Endothelial cell of umbilical vein (primary cell): ENCODE results near the gene SUPT3H. TPM values are rescaled to one million over a fixed set of nuclear protein-coding genes. Genes with fewer than 3 reads are reported as not detected.
A peak's percentile ranks its signal among the peaks of the same experiment; 100 is the strongest.

Experiments
- BruUV-seq: library from RNA; stranded (reverse); fragments of 400-500 nt; replicated peaks from 2 replicates; lab custom pipeline; 2021; lab: Mats Ljungman, UMichigan
- CTCF ChIA-PET: fragments of 300-600, 350-600 bp; sonication (Branson Sonifier 250); formaldehyde crosslinking; loops from one replicate; lab custom pipeline; 2021; ENCODE audit warnings: antibody characterized with exemption, inconsistent platforms; lab: Charles Lee
- POLR2A ChIA-PET: fragments of 300-600, 350-600 bp; sonication (Branson Sonifier 250); formaldehyde crosslinking; loops from one replicate; lab custom pipeline; 2021; ENCODE audit warnings: antibody characterized with exemption, inconsistent platforms; lab: Charles Lee
- DNase-seq: peaks from one replicate; pipeline ENCODE4 v3.0.0-alpha.2; 2011; ENCODE audit warnings: low read depth, low spot score
- FAIRE-seq: peaks from 2 replicates; lab custom pipeline; 2011; peaks lifted over from hg19 to GRCh38; lab: Jason Lieb, UNC
- H2AFZ ChIP-seq: 2 replicates; pipeline ENCODE4 v1.6.0; 2012; ENCODE audit warnings: low read depth, low read length, control low read depth, inconsistent platforms
- H3K27ac ChIP-seq: 2 replicates; pipeline ENCODE4 v1.5.1; 2011; ENCODE audit warnings: low read depth, mild to moderate bottlenecking, control low read depth, low read length, moderate library complexity; ENCODE audit not compliant: insufficient read depth
- H3K27me3 ChIP-seq, 2 experiments: 2 replicates each; pipeline versions ENCODE4 v1.6.0 to v1.6.1; 2011; ENCODE audit warnings: low read length in 2 of 2, mixed read lengths in 1 of 2; ENCODE audit not compliant: control insufficient read depth in 2 of 2, insufficient read depth in 2 of 2
- H3K36me3 ChIP-seq, 2 experiments: 2 replicates in 1 of 2; 3 replicates in 1 of 2; pipeline ENCODE4 v1.5.1; 2011; ENCODE audit warnings: low read length in 2 of 2, mild to moderate bottlenecking in 1 of 2, moderate library complexity in 1 of 2; ENCODE audit not compliant: control insufficient read depth in 2 of 2, insufficient read depth in 2 of 2; ENCODE audit errors: extremely low read depth in 1 of 2
- H3K4me1 ChIP-seq: 3 replicates; pipeline ENCODE4 v1.5.1; 2011; ENCODE audit warnings: mild to moderate bottlenecking, low read length; ENCODE audit not compliant: control insufficient read depth, insufficient read depth; ENCODE audit errors: extremely low read depth
- H3K4me2 ChIP-seq: 2 replicates; pipeline ENCODE4 v1.6.1; 2011; ENCODE audit warnings: low read length, control low read depth, mixed read lengths; ENCODE audit not compliant: insufficient read depth
- H3K4me3 ChIP-seq, 3 experiments: fragments of 200-600 bp in 1 of 3; sonication (generic), shearing (Covaris generic) in 1 of 3; replicated peaks in 1 of 3; 2 replicates each; pipeline ENCODE4 v1.5.1; 2011 to 2016; ENCODE audit warnings: control low read depth in 3 of 3, low read length in 3 of 3, mild to moderate bottlenecking in 2 of 3, inconsistent platforms in 1 of 3, low read depth in 1 of 3, moderate library complexity in 1 of 3; ENCODE audit not compliant: insufficient read depth in 1 of 3
- H3K79me2 ChIP-seq: 2 replicates; pipeline ENCODE4 v1.6.0; 2012; ENCODE audit warnings: low read length, inconsistent platforms; ENCODE audit not compliant: control insufficient read depth, insufficient read depth
- H3K9ac ChIP-seq: replicated peaks from 2 replicates; pipeline ENCODE3; 2011; ENCODE audit warnings: low read length, control low read depth; ENCODE audit not compliant: insufficient read depth; ENCODE audit errors: extremely low read depth
- H3K9me1 ChIP-seq: replicated peaks from 3 replicates; pipeline ENCODE4 v1.6.0; 2011; ENCODE audit warnings: mild to moderate bottlenecking, low read length; ENCODE audit not compliant: control insufficient read depth, insufficient read depth; ENCODE audit errors: extremely low read depth
- H3K9me3 ChIP-seq: replicated peaks from 2 replicates; pipeline ENCODE4 v1.5.1; 2012; ENCODE audit warnings: low read length, inconsistent platforms; ENCODE audit not compliant: control insufficient read depth, insufficient read depth
- H4K20me1 ChIP-seq: replicated peaks from 2 replicates; pipeline ENCODE3; 2011; ENCODE audit warnings: mild to moderate bottlenecking, low read length; ENCODE audit not compliant: control insufficient read depth, insufficient read depth; ENCODE audit errors: extremely low read depth
- CTCF ChIP-seq, 2 donors: IDR thresholded peaks; 1 replicate in 1 of 2; 2 replicates in 1 of 2; pipeline ENCODE4 v1.5.1; 2011; ENCODE audit warnings: low read length in 2 of 2, mild to moderate bottlenecking in 2 of 2, moderate library complexity in 2 of 2, control low read depth in 1 of 2, inconsistent platforms in 1 of 2, low read depth in 1 of 2; ENCODE audit not compliant: insufficient read depth in 1 of 2; ENCODE audit errors: extremely low read depth in 1 of 2
- EZH2 ChIP-seq: IDR thresholded peaks from 2 replicates; pipeline ENCODE4 v1.6.1; 2012; ENCODE audit warnings: borderline replicate concordance, low read depth, mild to moderate bottlenecking, moderate library complexity, low read length, inconsistent platforms; ENCODE audit not compliant: severe bottlenecking
- FOS ChIP-seq: IDR thresholded peaks from 2 replicates; pipeline ENCODE4 v1.6.1; 2011; ENCODE audit warnings: mild to moderate bottlenecking, low read length, moderate library complexity, borderline replicate concordance; ENCODE audit not compliant: insufficient read depth
- GATA2 ChIP-seq: IDR thresholded peaks from 2 replicates; pipeline ENCODE4 v1.7.0; 2011; ENCODE audit warnings: low read depth, mild to moderate bottlenecking, moderate library complexity, mixed read lengths, low read length; ENCODE audit not compliant: insufficient read length, insufficient read depth
- JUN ChIP-seq: IDR thresholded peaks from 2 replicates; pipeline ENCODE4 v1.6.1; 2011; ENCODE audit warnings: borderline replicate concordance, low read depth; ENCODE audit not compliant: insufficient read length, insufficient read depth
- MAX ChIP-seq: IDR thresholded peaks from 2 replicates; pipeline ENCODE4 v1.6.1; 2011; ENCODE audit not compliant: insufficient read depth, insufficient read length
- MYC ChIP-seq: IDR thresholded peaks from one replicate; pipeline ENCODE4 v1.6.1; 2011; ENCODE audit warnings: mild to moderate bottlenecking, low read depth, low read length
- POLR2A ChIP-seq: IDR thresholded peaks from 2 replicates; pipeline ENCODE4 v1.6.1; 2012; ENCODE audit warnings: low read depth, mild to moderate bottlenecking, control low read depth, low read length
- POLR2AphosphoS5 ChIP-seq: IDR thresholded peaks from 2 replicates; pipeline ENCODE4 v1.6.1; 2012; ENCODE audit warnings: low read depth, mild to moderate bottlenecking, control low read depth, low read length, moderate library complexity; ENCODE audit not compliant: insufficient read depth
- dilution Hi-C: fragments of 300-500 bp; cut with MboI; formaldehyde crosslinking; loops from one replicate; pipeline ENCODE4 v1.15.0; 2019; ENCODE audit warnings: low sequenced_read_pairs; ENCODE audit not compliant: extremely low pct_ligation_motif_present
- intact Hi-C: fragments of 100-400 bp; cut with micrococcal nuclease; formaldehyde crosslinking; loops from one replicate; pipeline ENCODE4 v1.10.0; 2022
- polyA plus RNA-seq, 4 experiments: library from polyadenylated mRNA; depleted of rRNA in 3 of 4; stranded (reverse) in 3 of 4; unstranded in 1 of 4; fragments of >200 nt; gene quantifications; 2 replicates each; pipeline versions ENCODE4 v1.2.1 to v1.2.3, GENCODE V29; 2011 to 2012; ENCODE audit warnings: missing spikeins in 1 of 4
- total RNA-seq: library from RNA; stranded (reverse); gene quantifications from 2 replicates; pipeline ENCODE4 v1.2.3, GENCODE V29; 2021

The SUPT3H gene
- total and polyA plus RNA-seq, 2 donors (not counting 3 experiments of a cell fraction or from before 2014, with no cell fraction given), result 8.3 to 9.8 TPM

- Histone ChIP-seq H4K20me1 (no peaks in the 10 kb centered on the region), H3K4me1 (no peaks in the 10 kb centered on the region), H3K27ac (no peak overlapping the region), H3K79me2 (no peaks in the 10 kb centered on the region), H3K9me3 (no peaks in the 10 kb centered on the region), H3K9ac (no peak overlapping the region), H3K36me3 (no peaks in the 10 kb centered on the region), H3K27me3 (no peaks in the 10 kb centered on the region), H2AFZ (no peak overlapping the region), H3K4me2 (no peak overlapping the region), H3K9me1 (no peaks in the 10 kb centered on the region), H3K4me3 (no peak overlapping the region)
- DNase-seq, result peak; percentile 51
- TF ChIP-seq JUN (peak; percentile 29), CTCF (IDR thresholded peaks at IDR 0.05; ENCODE audit: extremely low read depth in 1 of 2, insufficient read depth in 1 of 2, low read depth in 1 of 2, low read length in 2 of 2) (no peak), POLR2AphosphoS5 (no peak), FOS (peak; percentile 36), EZH2 (no peak), POLR2A (no peak), MYC (no peak), GATA2 (no peak), MAX (no peak)
- ChIA-PET CTCF (no interaction called here), POLR2A (no interaction called here)
- peak; percentile 48 for FAIRE-seq
- dilution Hi-C loops, result no loop called here
- BruUV-seq, result no TSS peak
- intact Hi-C loops, result no loop called here
Measured at GRCh38 chr6:44960898-44961297, 416.8 kb downstream of the SUPT3H start.
